ENCODE results near the gene SCD5. TPM values are rescaled to one million over a fixed set of nuclear protein-coding genes. Genes with fewer than 3 reads are reported as not detected.

SCD5 gene
- total and polyA plus RNA-seq, 2 of the 4 experiments (the other 2 are of a cell fraction) = 12.4 to 13.5 TPM

DNA sequence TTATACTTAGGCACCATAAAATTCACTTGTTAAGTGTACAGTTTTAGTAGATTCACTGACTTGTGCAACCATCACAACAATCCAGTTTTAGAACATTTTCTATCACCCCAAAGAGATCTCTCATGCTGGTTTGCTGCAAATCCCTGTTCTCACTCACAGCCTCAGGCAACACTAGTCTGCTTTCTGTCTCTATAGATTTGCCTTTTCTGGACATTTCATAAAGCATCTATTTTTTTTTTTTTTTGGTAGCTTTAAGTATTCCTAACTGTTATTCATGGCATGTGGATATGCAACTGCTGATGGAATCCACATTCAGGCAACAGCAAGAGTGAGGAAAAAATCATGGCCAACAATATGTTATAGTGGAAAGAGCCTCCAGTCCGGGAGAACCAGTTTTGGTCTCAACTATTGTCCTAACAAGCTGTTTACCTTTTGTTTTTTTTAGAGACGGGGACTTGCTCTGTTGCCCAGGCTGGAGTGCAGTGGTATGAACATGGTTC, 209.8 kb downstream of the SCD5 start:
- no CpG with 5 or more reads among the region's 2 CpGs for WGBS, 2 experiments (ENCODE audit: extremely low coverage in 2 of 2, insufficient read length in 1 of 2)
- Histone ChIP-seq H3K4me3 (ENCODE audit: insufficient read depth, low read depth, low read length) (no peak overlapping the region), H3K36me3 (ENCODE audit: control insufficient read depth, insufficient read depth, low read length) (no peaks in the 10 kb centered on the region), H3K18ac (ENCODE audit: low read depth, low read length) (no peak overlapping the region), H3K56ac (ENCODE audit: extremely low read depth, insufficient read depth, low read length) (no peak overlapping the region), H3K9ac (ENCODE audit: low read depth, low read length) (no peak overlapping the region), H3K4me2 (ENCODE audit: low read depth, low read length) (no peak overlapping the region), H3K9me3 (ENCODE audit: control insufficient read depth, insufficient read depth, low read length) (peaks cover 2% of the 10 kb centered on the region; the same call in 1 of the 2 replicates), H4K20me1 (ENCODE audit: insufficient read depth, low read length) (no peaks in the 10 kb centered on the region), H2AK5ac (ENCODE audit: low read depth, low read length) (no peak overlapping the region), H4K91ac (ENCODE audit: insufficient read depth, low read depth, low read length) (no peak overlapping the region), H2BK15ac (ENCODE audit: low read depth, low read length) (no peak overlapping the region), H2AK9ac (replicated peaks; ENCODE audit: low read depth, low read length, poor library complexity) (no peak overlapping the region), H3K9me1 (ENCODE audit: insufficient read depth, low read length) (no peaks in the 10 kb centered on the region), H3K4ac (ENCODE audit: low read depth, low read length) (no peak overlapping the region), H3K14ac (replicated peaks; ENCODE audit: low read depth, low read length) (no peak overlapping the region), H4K5ac (ENCODE audit: low read depth, low read length) (no peak overlapping the region), H3K27me3 (ENCODE audit: control insufficient read depth, insufficient read depth, low read length) (peaks cover 33% of the 10 kb centered on the region), H2BK120ac (ENCODE audit: low read depth, low read length) (no peak overlapping the region), H3K4me1 (ENCODE audit: control insufficient read depth, insufficient read depth, low read length) (no peaks in the 10 kb centered on the region), H2AFZ (replicated peaks; ENCODE audit: low read length, poor library complexity) (no peak overlapping the region), H4K8ac (ENCODE audit: low read depth in 2 of 2, low read length in 2 of 2) (no peak overlapping the region), H3K23ac (ENCODE audit: low read depth, low read length) (no peak overlapping the region), H2BK5ac (ENCODE audit: low read depth, low read length, poor library complexity, severe bottlenecking) (no peak overlapping the region), H3K79me1 (ENCODE audit: low read depth in 1 of 2, low read length in 2 of 2) (no peaks in the 10 kb centered on the region), H3K27ac (ENCODE audit: insufficient read depth, low read length) (no peak overlapping the region), H2BK20ac (ENCODE audit: low read depth, low read length) (no peak overlapping the region)
- no peak for ATAC-seq (ENCODE audit: low read depth)
- no TSS peak for BruUV-seq (replicated peaks)
- in situ Hi-C loops (cut with MboI; ENCODE audit: low sequenced_read_pairs) = no loop called here
- no peak for DNase-seq
- POLR2A ChIA-PET (ENCODE audit: unreplicated experiment) = no interaction called here
- CTCF ChIA-PET = no interaction called here
- TF ChIP-seq CHD1 (IDR thresholded peaks at IDR 0.05; ENCODE audit: low read depth, low read length) (no peak), RAD21 (IDR thresholded peaks at IDR 0.05; ENCODE audit: low read length) (no peak)
- dilution Hi-C loops (cut with HindIII; ENCODE audit: low sequenced_read_pairs, unreplicated experiment) = no loop called here
- intact Hi-C loops (cut with micrococcal nuclease) = no loop called here

Measured in IMR-90 (cell line).